Renal cortical epithelial cell (primary cell): ENCODE data around the gene NECTIN3. TPM values are rescaled to one million over a fixed set of nuclear protein-coding genes. Genes with fewer than 3 reads are reported as not detected.

Source experiments
- DNase-seq: peaks from one replicate; pipeline ENCODE4 v3.0.0-alpha.2; 2011; ENCODE audit warnings: low read depth
- total RNA-seq: library from RNA; depleted of rRNA; stranded (reverse); fragments of >200 nt; gene quantifications from 2 replicates; pipeline ENCODE4 v1.2.3, GENCODE V29; 2014

Gene NECTIN3, protein sequence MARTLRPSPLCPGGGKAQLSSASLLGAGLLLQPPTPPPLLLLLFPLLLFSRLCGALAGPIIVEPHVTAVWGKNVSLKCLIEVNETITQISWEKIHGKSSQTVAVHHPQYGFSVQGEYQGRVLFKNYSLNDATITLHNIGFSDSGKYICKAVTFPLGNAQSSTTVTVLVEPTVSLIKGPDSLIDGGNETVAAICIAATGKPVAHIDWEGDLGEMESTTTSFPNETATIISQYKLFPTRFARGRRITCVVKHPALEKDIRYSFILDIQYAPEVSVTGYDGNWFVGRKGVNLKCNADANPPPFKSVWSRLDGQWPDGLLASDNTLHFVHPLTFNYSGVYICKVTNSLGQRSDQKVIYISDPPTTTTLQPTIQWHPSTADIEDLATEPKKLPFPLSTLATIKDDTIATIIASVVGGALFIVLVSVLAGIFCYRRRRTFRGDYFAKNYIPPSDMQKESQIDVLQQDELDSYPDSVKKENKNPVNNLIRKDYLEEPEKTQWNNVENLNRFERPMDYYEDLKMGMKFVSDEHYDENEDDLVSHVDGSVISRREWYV
- 52.1 and 74.7 TPM in 2 replicates for total RNA-seq

- DNase-seq = peak; percentile 94
Measured at GRCh38 chr3:111071257-111072030, at the start of gene NECTIN3. NECTIN3 (plus strand) TSS chr3:111071816; CDS start chr3:111072018, 202 bp downstream.

DNA sequence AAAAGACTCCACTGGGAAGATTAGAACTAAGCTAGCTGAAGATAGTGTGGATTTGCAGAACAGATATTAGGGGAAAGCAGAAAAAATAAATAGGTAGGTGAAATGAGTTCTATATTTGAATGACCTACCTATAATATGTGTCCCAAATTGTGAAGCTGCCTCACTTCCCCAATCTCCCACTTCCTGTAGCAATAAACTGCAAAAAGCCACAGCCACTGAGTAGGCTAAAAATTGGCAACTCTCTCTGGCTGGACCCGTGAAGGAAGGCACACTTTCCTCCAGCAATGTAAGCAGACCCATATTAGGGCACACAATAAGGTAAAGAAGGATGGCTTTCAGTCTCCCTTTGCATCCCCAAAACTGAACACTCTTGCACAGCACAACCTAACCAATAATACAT lies 43.7 kb upstream of the NECTIN3 start:
- DNase-seq = no peak

DNA sequence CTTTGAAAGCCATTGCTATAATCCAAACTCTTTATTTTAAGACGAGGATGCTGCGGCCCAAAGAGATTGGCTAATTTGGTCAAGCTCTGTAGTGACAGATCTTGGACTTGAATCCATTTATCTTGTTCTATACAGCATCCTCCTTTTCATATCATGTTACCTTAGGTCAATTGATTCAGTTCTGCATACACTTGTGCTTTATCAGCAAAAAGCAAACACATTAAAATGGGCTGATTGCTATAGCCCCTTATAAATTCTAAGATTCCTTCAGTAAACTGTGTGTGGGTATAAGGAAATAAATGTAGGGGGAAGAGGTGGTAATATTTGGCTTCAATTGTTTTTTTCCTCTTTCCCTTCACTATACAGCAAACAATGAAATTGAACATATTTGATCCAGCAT lies 40.1 kb upstream of the NECTIN3 start:
- no peak for DNase-seq

DNA sequence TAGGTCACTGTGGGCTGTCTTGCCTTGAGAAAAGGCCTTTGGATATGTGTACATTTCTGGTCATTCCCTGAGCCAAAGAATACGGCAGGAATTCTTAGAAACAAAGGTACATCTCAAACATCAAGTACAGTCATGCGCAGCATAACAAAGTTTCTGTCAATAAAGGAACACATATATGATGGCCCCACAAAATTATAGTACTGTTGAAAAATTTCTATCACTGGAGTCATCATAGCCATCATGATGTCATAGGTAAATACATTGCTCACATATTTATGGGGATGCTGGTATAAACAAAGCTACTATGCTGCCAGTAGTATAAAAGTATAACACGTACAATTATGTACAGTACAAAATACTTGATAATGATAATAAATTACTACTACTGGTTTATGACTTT lies 38.9 kb upstream of the NECTIN3 start:
- no peak for DNase-seq

DNA sequence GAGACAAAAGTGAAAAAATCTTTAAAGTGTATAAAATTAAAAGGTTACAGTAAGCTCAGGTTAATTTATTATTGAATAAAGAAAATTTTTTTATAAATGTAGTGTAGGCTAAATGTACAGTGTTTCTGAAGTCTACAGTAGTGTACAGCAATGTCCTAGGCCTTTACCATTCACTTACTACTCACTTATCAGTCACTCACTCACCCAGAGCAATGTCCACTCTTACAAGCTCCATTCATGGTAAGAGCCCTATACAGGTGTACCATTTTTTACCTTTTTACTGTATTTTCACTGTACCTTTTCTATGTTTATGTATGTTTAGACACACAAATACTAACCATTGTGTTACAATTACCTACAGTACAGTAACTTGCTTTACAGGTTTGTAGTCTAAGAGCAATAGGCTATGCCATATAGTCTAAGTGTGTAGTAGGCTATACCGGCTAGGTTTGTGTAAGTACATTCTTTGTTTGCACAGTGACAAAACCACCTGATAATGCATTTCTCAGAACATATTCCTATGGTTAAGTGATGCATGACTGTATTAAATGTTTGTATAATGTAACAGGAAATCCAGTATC lies 38.1 kb upstream of the NECTIN3 start:
- DNase-seq = peak; percentile 18

GRCh38 chr3:111035316-111035715 lies 36.3 kb upstream of the NECTIN3 start:
- DNase-seq = no peak

DNA sequence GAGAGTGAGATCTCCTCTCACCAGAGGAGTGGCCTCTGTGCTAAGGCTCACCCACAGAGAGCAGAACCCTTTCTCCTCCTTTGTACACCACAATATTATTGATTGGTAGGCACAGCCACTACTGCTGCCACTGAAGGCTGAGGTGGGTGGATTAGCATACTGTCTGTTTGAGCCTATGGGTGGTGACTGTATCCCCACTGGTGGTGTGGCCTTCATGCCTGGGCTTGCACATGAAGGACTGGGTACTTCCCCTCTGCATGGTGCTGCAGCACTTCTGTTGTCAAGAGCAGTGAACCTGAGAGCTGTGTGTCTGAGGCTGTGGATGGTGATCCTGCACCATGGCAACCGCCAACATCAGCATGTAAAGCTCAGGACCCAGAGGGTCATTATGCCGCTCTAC lies 35.7 kb upstream of the NECTIN3 start:
- no peak for DNase-seq

- DNase-seq = no peak
Measured at GRCh38 chr3:111040959-111041358, 30.7 kb upstream of the NECTIN3 start.

DNA sequence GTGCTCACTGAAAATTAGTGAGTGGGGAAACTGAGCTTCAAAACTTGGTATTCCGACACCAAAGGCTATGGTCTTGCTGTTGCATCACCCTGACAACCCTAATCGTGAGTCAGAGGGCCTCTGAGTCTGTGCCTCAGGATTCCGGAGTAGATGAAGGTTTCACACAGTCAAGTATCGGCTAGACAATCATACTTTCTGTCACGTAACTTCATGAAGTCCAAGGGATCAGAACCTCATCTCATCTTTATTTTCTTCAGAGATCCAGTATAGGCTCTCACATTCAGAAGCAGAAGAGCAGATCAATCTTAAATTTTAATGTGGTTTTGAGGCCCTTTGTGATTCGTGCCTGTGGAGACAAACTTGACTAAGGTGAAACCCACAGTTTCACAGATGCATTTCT lies 26.1 kb upstream of the NECTIN3 start:
- DNase-seq = no peak

DNA sequence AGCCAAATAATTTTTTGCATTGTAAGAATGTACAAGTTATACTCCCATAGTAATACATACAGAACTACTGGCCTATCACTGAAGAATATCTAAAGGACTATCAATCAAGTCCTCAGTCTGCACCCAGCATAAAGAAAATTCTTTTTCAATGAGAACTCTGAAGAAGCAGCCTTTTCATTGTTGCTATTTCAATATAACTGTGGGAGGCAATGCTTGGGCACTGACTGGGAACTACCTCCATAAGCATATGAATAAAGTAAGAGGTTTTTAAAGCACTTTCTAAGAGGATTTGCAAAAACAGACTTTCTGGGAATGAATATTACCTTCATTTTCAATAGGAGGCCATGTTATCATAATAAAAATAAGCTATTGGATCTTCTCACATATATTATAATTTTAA lies 24.6 kb upstream of the NECTIN3 start:
- DNase-seq = no peak

- no peak for DNase-seq
Measured at GRCh38 chr3:111047812-111048435, 23.7 kb upstream of the NECTIN3 start.

GRCh38 chr3:111051354-111051753 lies 20.3 kb upstream of the NECTIN3 start:
- no peak for DNase-seq

DNA sequence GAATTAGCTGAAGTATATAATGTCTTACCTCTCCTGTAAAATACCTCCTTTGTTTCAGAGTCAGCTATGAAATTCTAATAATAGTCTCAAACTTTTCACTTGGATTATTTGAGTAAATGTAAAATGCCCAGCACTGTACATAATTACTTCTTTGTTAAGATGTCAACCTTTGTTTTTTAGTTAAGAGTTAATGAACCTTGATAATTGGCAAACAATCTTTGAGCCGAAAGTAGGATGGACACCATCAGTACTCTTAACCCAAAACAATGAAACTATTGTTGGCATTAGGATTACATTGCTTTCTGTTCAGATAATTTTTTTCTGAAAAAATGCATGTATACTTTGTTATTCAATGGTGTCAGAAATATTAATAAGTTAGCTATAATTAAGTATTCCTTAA lies 3.0 kb upstream of the NECTIN3 start:
- no peak for DNase-seq

GRCh38 chr3:111069974-111070771 lies 1.4 kb upstream of the NECTIN3 start:
- no peak for DNase-seq

DNA sequence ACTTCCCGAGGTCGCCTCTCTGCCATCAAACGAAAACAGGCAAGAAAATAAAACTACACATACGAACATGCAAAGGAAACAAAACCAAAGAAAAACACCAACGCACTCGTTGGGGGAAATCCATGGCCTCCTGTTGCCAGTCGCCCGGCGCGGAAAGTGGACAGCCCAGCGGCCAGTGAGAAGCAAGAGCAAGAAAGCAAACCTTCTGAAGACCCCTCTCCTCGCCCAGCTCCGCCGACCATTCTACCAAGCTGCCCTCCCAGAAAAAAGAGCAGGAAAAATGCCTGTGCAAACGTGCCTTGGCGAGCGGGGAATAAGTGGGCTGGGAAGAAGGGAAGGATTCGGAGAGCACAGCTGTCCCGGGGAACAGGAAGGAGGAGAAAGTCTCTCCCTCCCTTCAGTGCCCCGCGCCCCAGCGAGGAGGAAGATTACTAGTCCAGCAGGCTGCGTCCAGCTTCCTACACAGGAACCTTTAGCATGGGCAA lies 802 bp upstream of the NECTIN3 start:
- DNase-seq = no peak

DNA sequence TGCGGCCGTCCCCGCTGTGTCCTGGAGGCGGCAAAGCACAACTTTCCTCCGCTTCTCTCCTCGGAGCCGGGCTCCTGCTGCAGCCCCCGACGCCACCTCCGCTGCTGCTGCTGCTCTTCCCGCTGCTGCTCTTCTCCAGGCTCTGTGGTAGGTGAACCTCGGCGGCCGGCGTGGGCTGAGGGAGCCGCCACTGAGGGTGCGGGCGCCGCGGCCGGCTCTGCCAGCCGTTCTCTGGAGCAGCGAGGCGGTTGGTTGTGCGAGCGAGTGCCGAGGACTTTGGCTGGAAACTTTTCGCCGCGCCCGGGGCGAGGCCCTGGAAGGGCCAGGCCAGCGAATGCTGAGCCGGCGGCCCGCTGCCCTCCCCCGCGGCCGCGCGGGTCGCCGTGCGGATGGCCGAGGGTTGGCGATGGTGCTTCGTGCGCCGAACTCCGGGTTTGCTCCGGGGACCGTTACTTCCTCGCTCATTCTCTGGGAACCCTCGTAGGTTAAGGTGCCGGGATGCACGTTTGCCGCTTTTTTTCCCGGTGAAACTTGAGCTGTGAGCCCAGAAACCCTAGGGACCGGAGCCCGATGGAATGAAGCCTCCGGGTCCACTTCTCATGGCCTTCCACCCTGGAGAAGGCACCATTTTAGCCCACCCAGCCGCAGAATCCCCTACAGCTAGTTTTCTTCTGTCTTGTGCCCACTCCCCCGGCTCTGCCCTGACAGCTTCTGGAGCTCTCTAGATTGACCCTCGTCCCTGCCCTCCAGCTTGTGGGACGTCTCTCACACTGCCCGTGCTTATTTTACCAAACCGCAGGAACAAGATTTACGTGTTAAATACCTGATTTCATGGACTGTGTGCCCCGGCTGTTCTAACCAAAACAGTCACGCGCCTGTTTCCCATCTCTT lies 660 bp downstream of the NECTIN3 start:
- DNase-seq = peak; percentile 47

DNA sequence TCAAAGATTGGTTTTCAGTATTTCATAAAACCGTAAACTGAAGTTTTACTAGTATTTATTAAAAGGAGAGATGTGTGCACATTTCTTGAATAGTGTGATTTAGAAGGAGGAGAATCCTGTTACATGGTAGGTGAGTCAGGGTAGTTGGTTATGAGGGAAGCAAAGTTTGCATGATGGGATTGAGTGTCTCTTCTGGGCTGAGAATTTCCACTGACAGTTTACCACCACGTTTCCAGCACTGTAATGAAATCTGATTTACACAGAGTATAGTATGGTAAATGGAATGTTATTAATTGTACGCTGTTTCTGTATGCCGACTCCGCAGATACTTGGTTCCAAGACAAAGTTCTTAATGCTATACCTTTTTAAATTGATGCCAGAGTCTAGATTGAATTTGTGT lies 1.6 kb downstream of the NECTIN3 start:
- peak; percentile 36 for DNase-seq

DNA sequence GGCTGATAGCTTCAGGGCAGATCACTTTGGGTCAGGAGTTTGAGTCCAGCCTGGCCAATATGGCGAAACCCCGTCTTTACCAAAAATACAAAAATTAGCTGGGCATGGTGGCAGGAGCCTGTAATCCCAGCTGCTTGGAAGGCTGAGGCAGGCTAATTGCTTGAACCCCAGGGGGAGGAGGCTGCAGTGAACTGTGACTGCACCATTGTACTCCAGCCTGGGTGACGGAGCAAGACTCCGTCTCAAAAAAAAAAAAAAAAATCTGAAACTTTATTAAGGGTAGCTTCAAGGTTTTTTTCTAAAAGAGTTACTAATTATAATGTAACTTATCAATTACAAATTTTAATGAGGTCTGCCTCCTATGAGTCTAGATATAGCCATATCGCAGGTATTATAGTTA lies 5.1 kb downstream of the NECTIN3 start:
- DNase-seq = peak; percentile 57

DNA sequence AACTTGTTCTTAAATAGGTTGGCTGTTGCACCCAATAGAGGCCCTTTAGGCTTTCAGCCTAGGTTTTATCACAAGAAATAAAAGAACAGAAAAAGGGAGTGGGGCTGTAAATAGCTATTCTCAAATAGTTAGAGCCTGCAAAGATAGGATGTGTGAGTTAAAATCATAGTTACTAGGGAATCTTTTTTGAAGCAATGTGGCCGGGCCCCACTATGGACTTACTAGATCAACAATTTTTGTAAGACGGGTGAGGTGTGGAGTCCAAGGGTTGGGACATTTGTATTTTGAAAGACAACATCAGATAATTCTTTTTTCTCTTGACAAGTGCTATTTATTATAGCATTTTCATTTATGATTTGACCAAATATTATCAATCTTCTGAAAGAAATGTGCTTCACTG lies 5.8 kb downstream of the NECTIN3 start:
- no peak for DNase-seq

- DNase-seq = peak; percentile 62
Measured at GRCh38 chr3:111080413-111080812, 8.8 kb downstream of the NECTIN3 start.
